Measurements from ENCODE around the gene TAF1A.
A peak's percentile ranks its signal among the peaks of the same experiment; 100 is the strongest.

Gene TAF1A

GRCh38 chr1:222624214-222624613, 34.5 kb upstream of the TAF1A start:
- TF ChIP-seq CTCF (IDR thresholded peaks at IDR 0.05; ENCODE audit: control insufficient read depth, extremely low read depth, insufficient read depth) = no peak
- H3K4me3 ChIP-seq (ENCODE audit: low read depth, low read length) = no peak overlapping the region
- no peak for DNase-seq (ENCODE audit: low read depth)

GRCh38 chr1:222623458-222623857, 33.7 kb upstream of the TAF1A start:
- no peak for DNase-seq (ENCODE audit: low read depth)
- no peak for TF ChIP-seq CTCF (IDR thresholded peaks at IDR 0.05; ENCODE audit: control insufficient read depth, extremely low read depth, insufficient read depth)
- peak overlapping the region; percentile 19; the same call in 1 of the 2 replicates for H3K4me3 ChIP-seq (ENCODE audit: low read depth, low read length)

- no peak for TF ChIP-seq CTCF (IDR thresholded peaks at IDR 0.05; ENCODE audit: control insufficient read depth, extremely low read depth, insufficient read depth)
- peak; percentile 100 for DNase-seq (ENCODE audit: low read depth)
- peak overlapping the region; percentile 27; the same call in 1 of the 2 replicates for H3K4me3 ChIP-seq (ENCODE audit: low read depth, low read length)
Measured at GRCh38 chr1:222622765-222623164, 33.0 kb upstream of the TAF1A start.

- DNase-seq (ENCODE audit: low read depth) = no peak
Measured at GRCh38 chr1:222620566-222620965, 30.8 kb upstream of the TAF1A start.

GRCh38 chr1:222618880-222619596, 29.3 kb upstream of the TAF1A start:
- no peak for TF ChIP-seq CTCF (IDR thresholded peaks at IDR 0.05; ENCODE audit: control insufficient read depth, extremely low read depth, insufficient read depth)
- no peak for DNase-seq (ENCODE audit: low read depth)
- H3K4me3 ChIP-seq (ENCODE audit: low read depth, low read length) = peak overlapping the region; percentile 74

More at GRCh38 chr1:222620566-222620965, 30.8 kb upstream of the TAF1A start:
- TF ChIP-seq CTCF (IDR thresholded peaks at IDR 0.05; ENCODE audit: control insufficient read depth, extremely low read depth, insufficient read depth) = no peak
- H3K4me3 ChIP-seq (ENCODE audit: low read depth, low read length) = peak overlapping the region; percentile 74

GRCh38 chr1:222618001-222618879, 28.5 kb upstream of the TAF1A start, which contains the start of gene MIA3:
Gene MIA3 (plus strand): TSS chr1:222618097. CDS start chr1:222618111, 14 bp downstream.
- TF ChIP-seq CTCF (IDR thresholded peaks at IDR 0.05; ENCODE audit: control insufficient read depth, extremely low read depth, insufficient read depth) = no peak
- peak within 1 kb of the TSS; percentile 74 for H3K4me3 ChIP-seq (ENCODE audit: low read depth, low read length)
- no peak for DNase-seq (ENCODE audit: low read depth)

Data from LNCaP clone FGC (cell line).